Suprapubic skin (tissue), 3 donors: Measurements from ENCODE around the gene PDS5B.

Source experiments
- CTCF ChIP-seq, 2 donors: fragments of 200-600 bp in 1 of 2; fragments of 450-650 bp in 1 of 2; sonication (generic) in 1 of 2; IDR thresholded peaks; one replicate each; pipeline ENCODE4 v1.5.1; 2016 to 2019; ENCODE audit warnings: antibody characterized with exemption in 2 of 2, mild to moderate bottlenecking in 1 of 2, moderate library complexity in 1 of 2
- POLR2AphosphoS5 ChIP-seq, 3 donors: sonication (generic); formaldehyde crosslinking; IDR thresholded peaks; one replicate each; pipeline ENCODE4 v1.6.1; 2017; ENCODE audit warnings: antibody characterized with exemption in 3 of 3

GRCh38 chr13:32624441-32624840, 38.2 kb downstream of the PDS5B start:
- TF ChIP-seq POLR2AphosphoS5 (IDR thresholded peaks at IDR 0.05) (no peak), CTCF (IDR thresholded peaks at IDR 0.05) (no peak)
